Peyer's patch (tissue), 4 donors: ENCODE data around the gene CTSW.

Source experiments
- POLR2A ChIP-seq, 2 donors: fragments of 450-650 bp; IDR thresholded peaks; one replicate each; pipeline ENCODE4 v1.5.1; 2017; ENCODE audit warnings: antibody characterized with exemption in 2 of 2, mild to moderate bottlenecking in 2 of 2, moderate library complexity in 2 of 2
- TF ChIP-seq, protein P1 (sequence below), 6 experiments: fragments of 450-650 bp in 4 of 6; fragments of 200-600 bp in 2 of 6; sonication (generic) in 1 of 6; IDR thresholded peaks; one replicate each; pipeline ENCODE4 v1.5.1; 2017 to 2019; ENCODE audit warnings: antibody characterized with exemption in 6 of 6, mild to moderate bottlenecking in 3 of 6, moderate library complexity in 1 of 6

DNA sequence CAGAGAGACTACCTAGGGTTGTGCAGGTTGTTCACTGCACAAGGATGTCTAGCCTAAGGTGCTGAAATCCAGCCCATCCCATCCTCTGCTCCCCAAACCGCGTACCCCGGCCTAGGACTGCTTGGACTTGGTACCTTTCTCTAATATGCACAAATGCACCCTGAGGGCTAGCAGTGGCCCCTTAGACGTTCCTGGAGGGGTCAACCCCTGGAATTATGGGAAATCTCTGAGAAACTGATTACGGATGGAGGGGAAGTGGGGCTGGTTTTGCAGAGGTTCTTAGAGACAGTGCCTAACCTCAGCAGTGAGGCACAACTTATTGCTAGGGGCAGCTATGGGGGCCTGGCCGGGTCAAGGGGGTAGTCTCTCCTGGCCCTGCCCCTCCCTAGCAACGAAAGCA, 36.8 kb downstream of the CTSW start:
- TF ChIP-seq, protein P1, sequence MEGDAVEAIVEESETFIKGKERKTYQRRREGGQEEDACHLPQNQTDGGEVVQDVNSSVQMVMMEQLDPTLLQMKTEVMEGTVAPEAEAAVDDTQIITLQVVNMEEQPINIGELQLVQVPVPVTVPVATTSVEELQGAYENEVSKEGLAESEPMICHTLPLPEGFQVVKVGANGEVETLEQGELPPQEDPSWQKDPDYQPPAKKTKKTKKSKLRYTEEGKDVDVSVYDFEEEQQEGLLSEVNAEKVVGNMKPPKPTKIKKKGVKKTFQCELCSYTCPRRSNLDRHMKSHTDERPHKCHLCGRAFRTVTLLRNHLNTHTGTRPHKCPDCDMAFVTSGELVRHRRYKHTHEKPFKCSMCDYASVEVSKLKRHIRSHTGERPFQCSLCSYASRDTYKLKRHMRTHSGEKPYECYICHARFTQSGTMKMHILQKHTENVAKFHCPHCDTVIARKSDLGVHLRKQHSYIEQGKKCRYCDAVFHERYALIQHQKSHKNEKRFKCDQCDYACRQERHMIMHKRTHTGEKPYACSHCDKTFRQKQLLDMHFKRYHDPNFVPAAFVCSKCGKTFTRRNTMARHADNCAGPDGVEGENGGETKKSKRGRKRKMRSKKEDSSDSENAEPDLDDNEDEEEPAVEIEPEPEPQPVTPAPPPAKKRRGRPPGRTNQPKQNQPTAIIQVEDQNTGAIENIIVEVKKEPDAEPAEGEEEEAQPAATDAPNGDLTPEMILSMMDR (IDR thresholded peaks at IDR 0.05) = no peak
- no peak for TF ChIP-seq POLR2A (IDR thresholded peaks at IDR 0.05)
